GM12878 (cell line): ENCODE results near the gene GPT2. TPM values are rescaled to one million over a fixed set of nuclear protein-coding genes. Genes with fewer than 3 reads are reported as not detected.

ENCODE experiments used
- ATAC-seq: fragments of 200-7000 bp; cut with Tn5 transposase; 3 replicates; pipeline ENCODE4 v1.9.1; 2020; ENCODE audit warnings: mild to moderate bottlenecking, moderate library complexity
- BruUV-seq: library from RNA; stranded (reverse); fragments of 400-500 nt; replicated peaks from 2 replicates; lab custom pipeline; 2021; lab: Mats Ljungman, UMichigan
- CTCF ChIA-PET: fragments of 300-600 bp; sonication (Branson Sonifier 250); formaldehyde crosslinking; extraction: SDS; loops from one replicate; lab custom pipeline; 2021; ENCODE audit warnings: inconsistent platforms; lab: Yijun Ruan, JAX
- POLR2A ChIA-PET: fragments of 350-600 bp; formaldehyde crosslinking; extraction: SDS; loops from one replicate; lab custom pipeline; 2021; ENCODE audit warnings: inconsistent platforms; lab: Charles Lee
- RAD21 ChIA-PET: fragments of 300-600 bp; sonication (Branson Sonifier 250); formaldehyde crosslinking; loops from one replicate; lab custom pipeline; 2023; ENCODE audit warnings: antibody characterized with exemption; ENCODE audit not compliant: unreplicated experiment; lab: Charles Lee
- SMC1A ChIA-PET: fragments of 300-600 bp; sonication (Branson Sonifier 250); formaldehyde crosslinking; loops from one replicate; lab custom pipeline; 2023; ENCODE audit not compliant: unreplicated experiment, uncharacterized antibody; lab: Charles Lee
- DNase-seq: peaks from one replicate; pipeline ENCODE4 v3.0.0-alpha.2; 2011; ENCODE audit warnings: low read depth, low spot score
- FAIRE-seq: peaks from 3 replicates; lab custom pipeline; 2011; peaks lifted over from hg19 to GRCh38; lab: Jason Lieb, UNC
- H2AFZ ChIP-seq: 2 replicates; pipeline ENCODE4 v1.6.0; 2011; ENCODE audit warnings: low read depth, low read length, control low read depth; ENCODE audit not compliant: control insufficient read depth
- H3K27ac ChIP-seq: 2 replicates; pipeline ENCODE4 v1.5.1; 2011; ENCODE audit warnings: control low read depth; ENCODE audit not compliant: control insufficient read depth, insufficient read depth
- H3K27me3 ChIP-seq, 2 experiments: replicated peaks in 1 of 2; 2 replicates each; pipeline versions ENCODE4 v1.6.0 to v1.6.1; 2011; ENCODE audit warnings: low read length in 1 of 2; ENCODE audit not compliant: control insufficient read depth in 2 of 2, insufficient read depth in 2 of 2
- H3K36me3 ChIP-seq, 2 experiments: 2 replicates each; pipeline ENCODE4 v1.5.1; 2011; ENCODE audit warnings: low read length in 1 of 2; ENCODE audit not compliant: control insufficient read depth in 2 of 2, insufficient read depth in 2 of 2
- H3K4me1 ChIP-seq: 2 replicates; pipeline ENCODE4 v1.6.1; 2011; ENCODE audit warnings: mild to moderate bottlenecking, low read length, moderate library complexity, mixed read lengths; ENCODE audit not compliant: control insufficient read depth, insufficient read depth
- H3K4me2 ChIP-seq: 2 replicates; pipeline ENCODE4 v1.6.0; 2011; ENCODE audit warnings: control low read depth; ENCODE audit not compliant: control insufficient read depth, insufficient read depth
- H3K4me3 ChIP-seq: fragments of 200-600 bp; sonication (generic); 2 replicates; pipeline ENCODE4 v1.5.1; 2016
- H3K79me2 ChIP-seq: 2 replicates; pipeline ENCODE4 v1.6.0; 2011; ENCODE audit warnings: low read length; ENCODE audit not compliant: control insufficient read depth, insufficient read depth
- H3K9ac ChIP-seq: 2 replicates; pipeline ENCODE4 v1.8.0; 2011; ENCODE audit warnings: low read length, control low read depth, mixed read lengths; ENCODE audit not compliant: control insufficient read depth, insufficient read depth
- H3K9me3 ChIP-seq: replicated peaks from 3 replicates; pipeline ENCODE4 v1.5.1; 2011; ENCODE audit warnings: mild to moderate bottlenecking, low read length; ENCODE audit not compliant: control insufficient read depth, insufficient read depth
- H4K20me1 ChIP-seq: 2 replicates; pipeline ENCODE4 v1.6.0; 2011; ENCODE audit not compliant: control insufficient read depth, insufficient read depth
- ASH2L ChIP-seq: fragments of 300-600, 200-600 bp; sonication (generic); IDR thresholded peaks from 2 replicates; pipeline ENCODE4 v1.6.1; 2017; ENCODE audit warnings: low read depth, mild to moderate bottlenecking, borderline replicate concordance
- CHD1 ChIP-seq: IDR thresholded peaks from 2 replicates; pipeline ENCODE4 v1.6.1; 2012; ENCODE audit warnings: low read depth, low read length, improper control_type of control experiment
- FOS ChIP-seq: IDR thresholded peaks from 3 replicates; pipeline ENCODE4 v1.6.1; 2011; ENCODE audit warnings: borderline replicate concordance; ENCODE audit not compliant: insufficient read length; ENCODE audit errors: extremely low read depth
- GABPA ChIP-seq: IDR thresholded peaks from 2 replicates; pipeline ENCODE4 v1.6.1; 2014; ENCODE audit warnings: antibody characterized with exemption, low read depth, mild to moderate bottlenecking, inconsistent platforms
- HDAC6 ChIP-seq: fragments of 200-600 bp; sonication (generic); IDR thresholded peaks from one replicate; pipeline ENCODE4 v1.8.0; 2017; ENCODE audit warnings: antibody characterized with exemption; ENCODE audit not compliant: unreplicated experiment
- HDGF ChIP-seq: fragments of 450-650 bp; IDR thresholded peaks from 2 replicates; pipeline ENCODE4 v1.6.1; 2016; ENCODE audit warnings: antibody characterized with exemption
- IRF5 ChIP-seq: fragments of 450-650 bp; IDR thresholded peaks from 2 replicates; pipeline ENCODE4 v1.6.1; 2017; ENCODE audit warnings: borderline replicate concordance
- KDM1A ChIP-seq: fragments of 200-600 bp; sonication (generic); IDR thresholded peaks from 2 replicates; pipeline ENCODE4 v1.6.1; 2016; ENCODE audit warnings: borderline replicate concordance
- POLR2A ChIP-seq: IDR thresholded peaks from 2 replicates; pipeline ENCODE4 v1.6.1; 2011; ENCODE audit warnings: low read depth, mild to moderate bottlenecking, low read length
- POU2F2 ChIP-seq: IDR thresholded peaks from 3 replicates; pipeline ENCODE4 v1.6.1; 2011; ENCODE audit warnings: low read depth, mild to moderate bottlenecking, low read length, borderline replicate concordance
- RAD51 ChIP-seq: fragments of 450-650 bp; IDR thresholded peaks from 2 replicates; pipeline ENCODE4 v1.6.1; 2016; ENCODE audit warnings: moderate library complexity, mild to moderate bottlenecking, inconsistent platforms
- REST ChIP-seq: IDR thresholded peaks from 2 replicates; pipeline ENCODE4 v1.6.1; 2012; ENCODE audit warnings: mild to moderate bottlenecking, low read depth, low read length
- RUNX3 ChIP-seq: IDR thresholded peaks from 2 replicates; pipeline ENCODE4 v1.6.1; 2012; ENCODE audit warnings: low read length, inconsistent platforms
- SREBF2 ChIP-seq: IDR thresholded peaks from 2 replicates; pipeline ENCODE4 v1.6.1; 2012; ENCODE audit warnings: mild to moderate bottlenecking, low read length
- YBX1 ChIP-seq: fragments of 450-650 bp; IDR thresholded peaks from 2 replicates; pipeline ENCODE4 v1.6.1; 2016; ENCODE audit warnings: antibody characterized with exemption
- WGBS: methylation state at CpG from one replicate; pipeline ENCODE4 v1.1.6; 2016; ENCODE audit warnings: low lambda C conversion rate; ENCODE audit not compliant: insufficient replicate concordance, insufficient coverage; ENCODE audit errors: missing lambda C conversion rate; 5-methylcytosine and 5-hydroxymethylcytosine counted together
- in situ Hi-C: fragments of 300-500 bp; cut with MboI; formaldehyde crosslinking; loops from 9 replicates; pipeline ENCODE4 v1.14.3; 2018; ENCODE audit warnings: mixed read lengths
- intact Hi-C: fragments of 100-400 bp; cut with micrococcal nuclease; formaldehyde crosslinking; loops from one replicate; pipeline ENCODE4 v1.14.2; 2022; ENCODE audit not compliant: unreplicated experiment
- polyA plus RNA-seq, 11 experiments: library from polyadenylated mRNA; depleted of rRNA in 4 of 11; unstranded in 6 of 11; stranded (reverse) in 5 of 11; fragments of >200 nt; fragmentation: Nextera tagmentation in 4 of 11; fragmentation: Illumina TruSeq in 1 of 11; extraction: Ambion mirVana in 4 of 11; extraction: Trizol in 1 of 11; gene quantifications; 1 replicate in 1 of 11; 2 replicates in 10 of 11; pipeline versions ENCODE4 v1.2.1 to v1.2.3, GENCODE V29; 2011 to 2016; ENCODE audit warnings: inconsistent platforms in 2 of 11, missing spikeins in 2 of 11, low read depth in 1 of 11
- total RNA-seq, 4 experiments: library from RNA; depleted of rRNA in 3 of 4; stranded (reverse); fragments of >200 nt in 3 of 4; fragmentation: Illumina TruSeq in 1 of 4; extraction: Trizol in 1 of 4; gene quantifications; 2 replicates each; pipeline versions ENCODE4 v1.2.1 to v1.2.3, GENCODE V29; 2013 to 2021
- TF ChIP-seq, protein P1 (sequence below): fragments of 450-650 bp; IDR thresholded peaks from 2 replicates; pipeline ENCODE4 v1.6.1; 2018; ENCODE audit warnings: mild to moderate bottlenecking, low read depth, moderate library complexity; ENCODE audit not compliant: partially characterized antibody
- TF ChIP-seq, protein P2 (sequence below): IDR thresholded peaks from 2 replicates; pipeline ENCODE4 v1.6.1; 2012; ENCODE audit warnings: low read depth, low read length, improper control_type of control experiment

GPT2 gene
- total and polyA plus RNA-seq, 10 of the 15 experiments (the other 5 are each of a cell fraction or from before 2014, with no cell fraction given): 0.45 to 9.9 (median 4.3) TPM

- WGBS: 46% methylated on average over 3 of the region's 3 CpGs
- no peaks in the 10 kb centered on the region for H4K20me1 ChIP-seq
- H3K27ac ChIP-seq: no peak overlapping the region
- no peak for DNase-seq
- H3K36me3 ChIP-seq: no peaks in the 10 kb centered on the region
- no peaks in the 10 kb centered on the region; the same call in 2 of the 3 replicates for H3K9me3 ChIP-seq
- FAIRE-seq: no peak
- no peaks in the 10 kb centered on the region for H3K27me3 ChIP-seq
- H3K79me2 ChIP-seq: no peaks in the 10 kb centered on the region
- no TSS peak for BruUV-seq
- no peak for ATAC-seq
- SMC1A ChIA-PET: no interaction called here
- H3K4me1 ChIP-seq: no peaks in the 10 kb centered on the region
- in situ Hi-C loops (no loop called here), intact Hi-C loops (no loop called here)
- no peak overlapping the region for H3K4me2 ChIP-seq
- no peak overlapping the region for H2AFZ ChIP-seq
- CTCF ChIA-PET: interaction anchor here (0.6 to 1.5 kb wide), 5 partner anchors 12 to 179 kb away, joined by 3 to 4 read pairs (median 3); no protein-coding TSS in a partner anchor
- H3K4me3 ChIP-seq: no peak overlapping the region
- RAD21 ChIA-PET: no interaction called here
- POLR2A ChIA-PET: no interaction called here
- TF ChIP-seq SREBF2 (no peak), POU2F2 (no peak), POLR2A (no peak), RUNX3 (no peak), REST (no peak), IRF5 (no peak), CHD1 (no peak), ASH2L (no peak), FOS (no peak), HDAC6 (no peak), HDGF (no peak), YBX1 (no peak), RAD51 (no peak), KDM1A (no peak), GABPA (no peak)
- TF ChIP-seq, protein P1, sequence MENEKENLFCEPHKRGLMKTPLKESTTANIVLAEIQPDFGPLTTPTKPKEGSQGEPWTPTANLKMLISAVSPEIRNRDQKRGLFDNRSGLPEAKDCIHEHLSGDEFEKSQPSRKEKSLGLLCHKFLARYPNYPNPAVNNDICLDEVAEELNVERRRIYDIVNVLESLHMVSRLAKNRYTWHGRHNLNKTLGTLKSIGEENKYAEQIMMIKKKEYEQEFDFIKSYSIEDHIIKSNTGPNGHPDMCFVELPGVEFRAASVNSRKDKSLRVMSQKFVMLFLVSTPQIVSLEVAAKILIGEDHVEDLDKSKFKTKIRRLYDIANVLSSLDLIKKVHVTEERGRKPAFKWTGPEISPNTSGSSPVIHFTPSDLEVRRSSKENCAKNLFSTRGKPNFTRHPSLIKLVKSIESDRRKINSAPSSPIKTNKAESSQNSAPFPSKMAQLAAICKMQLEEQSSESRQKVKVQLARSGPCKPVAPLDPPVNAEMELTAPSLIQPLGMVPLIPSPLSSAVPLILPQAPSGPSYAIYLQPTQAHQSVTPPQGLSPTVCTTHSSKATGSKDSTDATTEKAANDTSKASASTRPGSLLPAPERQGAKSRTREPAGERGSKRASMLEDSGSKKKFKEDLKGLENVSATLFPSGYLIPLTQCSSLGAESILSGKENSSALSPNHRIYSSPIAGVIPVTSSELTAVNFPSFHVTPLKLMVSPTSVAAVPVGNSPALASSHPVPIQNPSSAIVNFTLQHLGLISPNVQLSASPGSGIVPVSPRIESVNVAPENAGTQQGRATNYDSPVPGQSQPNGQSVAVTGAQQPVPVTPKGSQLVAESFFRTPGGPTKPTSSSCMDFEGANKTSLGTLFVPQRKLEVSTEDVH: no peak
- TF ChIP-seq, protein P2, sequence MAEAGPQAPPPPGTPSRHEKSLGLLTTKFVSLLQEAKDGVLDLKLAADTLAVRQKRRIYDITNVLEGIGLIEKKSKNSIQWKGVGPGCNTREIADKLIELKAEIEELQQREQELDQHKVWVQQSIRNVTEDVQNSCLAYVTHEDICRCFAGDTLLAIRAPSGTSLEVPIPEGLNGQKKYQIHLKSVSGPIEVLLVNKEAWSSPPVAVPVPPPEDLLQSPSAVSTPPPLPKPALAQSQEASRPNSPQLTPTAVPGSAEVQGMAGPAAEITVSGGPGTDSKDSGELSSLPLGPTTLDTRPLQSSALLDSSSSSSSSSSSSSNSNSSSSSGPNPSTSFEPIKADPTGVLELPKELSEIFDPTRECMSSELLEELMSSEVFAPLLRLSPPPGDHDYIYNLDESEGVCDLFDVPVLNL: no peak
- TF ChIP-seq, all 136 proteins: peak for 0
- H3K9ac ChIP-seq: no peak overlapping the region
Measured at GRCh38 chr16:46873201-46873600, 11.0 kb upstream of the GPT2 start.
